Endothelial cell of umbilical vein (primary cell): ENCODE data around the gene AADACL4. TPM values are rescaled to one million over a fixed set of nuclear protein-coding genes. Genes with fewer than 3 reads are reported as not detected.
"Not testable (repeated sequence)": the region's sequence is repeated elsewhere in the genome, so short reads cannot be mapped to it uniquely, and the experiment has no call there.

ENCODE experiments used
- BruUV-seq: library from RNA; stranded (reverse); fragments of 400-500 nt; replicated peaks from 2 replicates; lab custom pipeline; 2021; lab: Mats Ljungman, UMichigan
- CTCF ChIA-PET: fragments of 300-600, 350-600 bp; sonication (Branson Sonifier 250); formaldehyde crosslinking; loops from one replicate; lab custom pipeline; 2021; ENCODE audit warnings: antibody characterized with exemption, inconsistent platforms; lab: Charles Lee
- POLR2A ChIA-PET: fragments of 300-600, 350-600 bp; sonication (Branson Sonifier 250); formaldehyde crosslinking; loops from one replicate; lab custom pipeline; 2021; ENCODE audit warnings: antibody characterized with exemption, inconsistent platforms; lab: Charles Lee
- DNase-seq: peaks from one replicate; pipeline ENCODE4 v3.0.0-alpha.2; 2011; ENCODE audit warnings: low read depth, low spot score
- FAIRE-seq: peaks from 2 replicates; lab custom pipeline; 2011; peaks lifted over from hg19 to GRCh38; lab: Jason Lieb, UNC
- H2AFZ ChIP-seq: 2 replicates; pipeline ENCODE4 v1.6.0; 2012; ENCODE audit warnings: low read depth, low read length, control low read depth, inconsistent platforms
- H3K27ac ChIP-seq: 2 replicates; pipeline ENCODE4 v1.5.1; 2011; ENCODE audit warnings: low read depth, mild to moderate bottlenecking, control low read depth, low read length, moderate library complexity; ENCODE audit not compliant: insufficient read depth
- H3K27me3 ChIP-seq, 2 experiments: 2 replicates each; pipeline versions ENCODE4 v1.6.0 to v1.6.1; 2011; ENCODE audit warnings: low read length in 2 of 2, mixed read lengths in 1 of 2; ENCODE audit not compliant: control insufficient read depth in 2 of 2, insufficient read depth in 2 of 2
- H3K36me3 ChIP-seq, 2 experiments: 2 replicates in 1 of 2; 3 replicates in 1 of 2; pipeline ENCODE4 v1.5.1; 2011; ENCODE audit warnings: low read length in 2 of 2, mild to moderate bottlenecking in 1 of 2, moderate library complexity in 1 of 2; ENCODE audit not compliant: control insufficient read depth in 2 of 2, insufficient read depth in 2 of 2; ENCODE audit errors: extremely low read depth in 1 of 2
- H3K4me1 ChIP-seq: 3 replicates; pipeline ENCODE4 v1.5.1; 2011; ENCODE audit warnings: mild to moderate bottlenecking, low read length; ENCODE audit not compliant: control insufficient read depth, insufficient read depth; ENCODE audit errors: extremely low read depth
- H3K4me2 ChIP-seq: 2 replicates; pipeline ENCODE4 v1.6.1; 2011; ENCODE audit warnings: low read length, control low read depth, mixed read lengths; ENCODE audit not compliant: insufficient read depth
- H3K4me3 ChIP-seq, 3 experiments: fragments of 200-600 bp in 1 of 3; sonication (generic), shearing (Covaris generic) in 1 of 3; replicated peaks in 1 of 3; 2 replicates each; pipeline ENCODE4 v1.5.1; 2011 to 2016; ENCODE audit warnings: control low read depth in 3 of 3, low read length in 3 of 3, mild to moderate bottlenecking in 2 of 3, inconsistent platforms in 1 of 3, low read depth in 1 of 3, moderate library complexity in 1 of 3; ENCODE audit not compliant: insufficient read depth in 1 of 3
- H3K79me2 ChIP-seq: 2 replicates; pipeline ENCODE4 v1.6.0; 2012; ENCODE audit warnings: low read length, inconsistent platforms; ENCODE audit not compliant: control insufficient read depth, insufficient read depth
- H3K9ac ChIP-seq: replicated peaks from 2 replicates; pipeline ENCODE3; 2011; ENCODE audit warnings: low read length, control low read depth; ENCODE audit not compliant: insufficient read depth; ENCODE audit errors: extremely low read depth
- H3K9me1 ChIP-seq: replicated peaks from 3 replicates; pipeline ENCODE4 v1.6.0; 2011; ENCODE audit warnings: mild to moderate bottlenecking, low read length; ENCODE audit not compliant: control insufficient read depth, insufficient read depth; ENCODE audit errors: extremely low read depth
- H3K9me3 ChIP-seq: replicated peaks from 2 replicates; pipeline ENCODE4 v1.5.1; 2012; ENCODE audit warnings: low read length, inconsistent platforms; ENCODE audit not compliant: control insufficient read depth, insufficient read depth
- H4K20me1 ChIP-seq: replicated peaks from 2 replicates; pipeline ENCODE3; 2011; ENCODE audit warnings: mild to moderate bottlenecking, low read length; ENCODE audit not compliant: control insufficient read depth, insufficient read depth; ENCODE audit errors: extremely low read depth
- EZH2 ChIP-seq: IDR thresholded peaks from 2 replicates; pipeline ENCODE4 v1.6.1; 2012; ENCODE audit warnings: borderline replicate concordance, low read depth, mild to moderate bottlenecking, moderate library complexity, low read length, inconsistent platforms; ENCODE audit not compliant: severe bottlenecking
- FOS ChIP-seq: IDR thresholded peaks from 2 replicates; pipeline ENCODE4 v1.6.1; 2011; ENCODE audit warnings: mild to moderate bottlenecking, low read length, moderate library complexity, borderline replicate concordance; ENCODE audit not compliant: insufficient read depth
- GATA2 ChIP-seq: IDR thresholded peaks from 2 replicates; pipeline ENCODE4 v1.7.0; 2011; ENCODE audit warnings: low read depth, mild to moderate bottlenecking, moderate library complexity, mixed read lengths, low read length; ENCODE audit not compliant: insufficient read length, insufficient read depth
- JUN ChIP-seq: IDR thresholded peaks from 2 replicates; pipeline ENCODE4 v1.6.1; 2011; ENCODE audit warnings: borderline replicate concordance, low read depth; ENCODE audit not compliant: insufficient read length, insufficient read depth
- MYC ChIP-seq: IDR thresholded peaks from one replicate; pipeline ENCODE4 v1.6.1; 2011; ENCODE audit warnings: mild to moderate bottlenecking, low read depth, low read length
- POLR2A ChIP-seq: IDR thresholded peaks from 2 replicates; pipeline ENCODE4 v1.6.1; 2012; ENCODE audit warnings: low read depth, mild to moderate bottlenecking, control low read depth, low read length
- POLR2AphosphoS5 ChIP-seq: IDR thresholded peaks from 2 replicates; pipeline ENCODE4 v1.6.1; 2012; ENCODE audit warnings: low read depth, mild to moderate bottlenecking, control low read depth, low read length, moderate library complexity; ENCODE audit not compliant: insufficient read depth
- dilution Hi-C: fragments of 300-500 bp; cut with MboI; formaldehyde crosslinking; loops from one replicate; pipeline ENCODE4 v1.15.0; 2019; ENCODE audit warnings: low sequenced_read_pairs; ENCODE audit not compliant: extremely low pct_ligation_motif_present
- intact Hi-C: fragments of 100-400 bp; cut with micrococcal nuclease; formaldehyde crosslinking; loops from one replicate; pipeline ENCODE4 v1.10.0; 2022
- polyA plus RNA-seq, 4 experiments: library from polyadenylated mRNA; depleted of rRNA in 3 of 4; stranded (reverse) in 3 of 4; unstranded in 1 of 4; fragments of >200 nt; gene quantifications; 2 replicates each; pipeline versions ENCODE4 v1.2.1 to v1.2.3, GENCODE V29; 2011 to 2012; ENCODE audit warnings: missing spikeins in 1 of 4
- total RNA-seq: library from RNA; stranded (reverse); gene quantifications from 2 replicates; pipeline ENCODE4 v1.2.3, GENCODE V29; 2021
- TF ChIP-seq, protein P1 (sequence below), 2 donors: IDR thresholded peaks; 1 replicate in 1 of 2; 2 replicates in 1 of 2; pipeline ENCODE4 v1.5.1; 2011; ENCODE audit warnings: low read length in 2 of 2, mild to moderate bottlenecking in 2 of 2, moderate library complexity in 2 of 2, control low read depth in 1 of 2, inconsistent platforms in 1 of 2, low read depth in 1 of 2; ENCODE audit not compliant: insufficient read depth in 1 of 2; ENCODE audit errors: extremely low read depth in 1 of 2
- TF ChIP-seq, protein P2 (sequence below): IDR thresholded peaks from 2 replicates; pipeline ENCODE4 v1.6.1; 2011; ENCODE audit not compliant: insufficient read depth, insufficient read length

The AADACL4 gene
- total and polyA plus RNA-seq, 2 donors (not counting 3 experiments of a cell fraction or from before 2014, with no cell fraction given): not detected

DNA sequence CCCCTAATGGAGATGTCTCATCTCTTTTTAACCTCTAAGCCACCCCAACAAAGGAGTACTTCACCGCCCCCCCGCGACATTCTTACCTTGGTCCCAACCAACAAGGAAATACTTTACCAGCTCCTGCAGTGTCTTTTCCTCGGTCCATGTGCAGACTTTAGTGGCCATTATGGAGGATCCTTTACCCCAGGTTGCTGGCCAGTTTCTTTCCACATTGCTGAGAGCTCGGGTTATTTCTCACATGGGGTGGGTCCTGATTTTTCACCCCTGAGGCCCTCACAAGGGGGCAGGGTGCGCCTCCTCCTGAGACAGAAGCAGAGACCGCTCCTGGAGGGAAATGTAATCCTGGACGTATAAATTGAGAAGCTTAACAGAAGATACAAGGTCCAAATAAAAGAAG lies 69.0 kb downstream of the AADACL4 start:
- H3K27me3 ChIP-seq: no peaks in the 10 kb centered on the region
- no peaks in the 10 kb centered on the region for H3K36me3 ChIP-seq
- POLR2A ChIA-PET: no interaction called here
- no peak overlapping the region for H3K9ac ChIP-seq
- no peaks in the 10 kb centered on the region for H3K4me1 ChIP-seq
- dilution Hi-C loops: no loop called here
- CTCF ChIA-PET: no interaction called here
- DNase-seq: no peak
- H3K4me2 ChIP-seq: no peak overlapping the region
- no peak overlapping the region for H3K4me3 ChIP-seq
- H3K9me3 ChIP-seq: no peaks in the 10 kb centered on the region
- H4K20me1 ChIP-seq: no peaks in the 10 kb centered on the region
- H2AFZ ChIP-seq: no peak overlapping the region
- no peaks in the 10 kb centered on the region for H3K79me2 ChIP-seq
- no peak for TF ChIP-seq EZH2
- TF ChIP-seq FOS: no peak
- TF ChIP-seq POLR2A: no peak
- no peak for TF ChIP-seq GATA2
- no peak for TF ChIP-seq MYC
- no peak for TF ChIP-seq JUN
- TF ChIP-seq, protein P1, sequence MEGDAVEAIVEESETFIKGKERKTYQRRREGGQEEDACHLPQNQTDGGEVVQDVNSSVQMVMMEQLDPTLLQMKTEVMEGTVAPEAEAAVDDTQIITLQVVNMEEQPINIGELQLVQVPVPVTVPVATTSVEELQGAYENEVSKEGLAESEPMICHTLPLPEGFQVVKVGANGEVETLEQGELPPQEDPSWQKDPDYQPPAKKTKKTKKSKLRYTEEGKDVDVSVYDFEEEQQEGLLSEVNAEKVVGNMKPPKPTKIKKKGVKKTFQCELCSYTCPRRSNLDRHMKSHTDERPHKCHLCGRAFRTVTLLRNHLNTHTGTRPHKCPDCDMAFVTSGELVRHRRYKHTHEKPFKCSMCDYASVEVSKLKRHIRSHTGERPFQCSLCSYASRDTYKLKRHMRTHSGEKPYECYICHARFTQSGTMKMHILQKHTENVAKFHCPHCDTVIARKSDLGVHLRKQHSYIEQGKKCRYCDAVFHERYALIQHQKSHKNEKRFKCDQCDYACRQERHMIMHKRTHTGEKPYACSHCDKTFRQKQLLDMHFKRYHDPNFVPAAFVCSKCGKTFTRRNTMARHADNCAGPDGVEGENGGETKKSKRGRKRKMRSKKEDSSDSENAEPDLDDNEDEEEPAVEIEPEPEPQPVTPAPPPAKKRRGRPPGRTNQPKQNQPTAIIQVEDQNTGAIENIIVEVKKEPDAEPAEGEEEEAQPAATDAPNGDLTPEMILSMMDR (IDR thresholded peaks at IDR 0.05; ENCODE audit: extremely low read depth in 1 of 2, insufficient read depth in 1 of 2, low read depth in 1 of 2, low read length in 2 of 2): no peak
- no peak for TF ChIP-seq POLR2AphosphoS5
- TF ChIP-seq, protein P2, sequence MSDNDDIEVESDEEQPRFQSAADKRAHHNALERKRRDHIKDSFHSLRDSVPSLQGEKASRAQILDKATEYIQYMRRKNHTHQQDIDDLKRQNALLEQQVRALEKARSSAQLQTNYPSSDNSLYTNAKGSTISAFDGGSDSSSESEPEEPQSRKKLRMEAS: no peak
- BruUV-seq: no TSS peak
- FAIRE-seq: no peak
- no peak overlapping the region for H3K27ac ChIP-seq
- no peaks in the 10 kb centered on the region for H3K9me1 ChIP-seq
- intact Hi-C loops: no loop called here

DNA sequence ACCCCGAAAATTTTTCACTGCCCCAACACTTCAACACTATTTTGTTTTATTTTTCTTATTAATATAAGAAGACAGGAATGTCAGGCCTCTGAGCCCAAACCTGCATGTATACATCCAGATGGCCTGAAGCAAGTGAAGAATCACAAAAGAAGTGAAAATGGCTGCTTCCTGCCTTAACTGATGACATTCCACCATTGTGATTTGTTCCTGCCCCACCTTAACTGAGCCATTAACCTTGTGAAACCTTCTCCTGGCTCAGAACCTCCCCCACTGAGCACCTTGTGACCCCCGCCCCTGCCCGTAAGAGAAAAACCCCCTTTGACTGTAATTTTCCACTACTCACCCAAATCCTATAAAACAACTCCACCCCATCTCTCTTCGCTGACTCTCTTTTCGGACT lies 69.8 kb downstream of the AADACL4 start:
- H3K36me3 ChIP-seq: not testable (repeated sequence)

More for the DNA sequence above, 69.8 kb downstream of the AADACL4 start:
- H3K27me3 ChIP-seq, H3K4me3 ChIP-seq, H3K79me2 ChIP-seq, FAIRE-seq, POLR2A ChIA-PET, H3K9ac ChIP-seq, H2AFZ ChIP-seq, H3K9me3 ChIP-seq, H3K27ac ChIP-seq, H3K9me1 ChIP-seq, DNase-seq, H3K4me2 ChIP-seq, H3K4me1 ChIP-seq, intact Hi-C loops, dilution Hi-C loops, BruUV-seq, H4K20me1 ChIP-seq, CTCF ChIA-PET: not testable (repeated sequence)
